H1 (cell line): ENCODE data around the gene CPLANE2. TPM values are rescaled to one million over a fixed set of nuclear protein-coding genes. Genes with fewer than 3 reads are reported as not detected.

ENCODE experiments used
- BRCA1 ChIP-seq: IDR thresholded peaks from 2 replicates; pipeline ENCODE4 v1.6.1; 2012; ENCODE audit warnings: low read depth, low read length, improper control_type of control experiment
- EP300 ChIP-seq, 2 experiments: IDR thresholded peaks; 1 replicate in 1 of 2; 2 replicates in 1 of 2; pipeline ENCODE4 v1.6.1; 2011 to 2012; ENCODE audit warnings: low read depth in 2 of 2, low read length in 2 of 2, mild to moderate bottlenecking in 2 of 2, borderline replicate concordance in 1 of 2, inconsistent platforms in 1 of 2, moderate library complexity in 1 of 2
- GABPA ChIP-seq: IDR thresholded peaks from 2 replicates; pipeline ENCODE4 v1.6.1; 2011; ENCODE audit warnings: mild to moderate bottlenecking, low read length, moderate library complexity, borderline replicate concordance; ENCODE audit not compliant: insufficient read depth
- HDAC2 ChIP-seq, 2 experiments: fragments of 300-600 bp in 1 of 2; sonication (generic) in 1 of 2; IDR thresholded peaks; 2 replicates each; pipeline ENCODE4 v1.6.1; 2011 to 2012; ENCODE audit warnings: low read depth in 2 of 2, low read length in 2 of 2, mild to moderate bottlenecking in 2 of 2, moderate library complexity in 2 of 2, borderline replicate concordance in 1 of 2, inconsistent platforms in 1 of 2
- POLR2A ChIP-seq, 2 experiments: IDR thresholded peaks; 1 replicate in 1 of 2; 2 replicates in 1 of 2; pipeline ENCODE4 v1.6.1; 2011; ENCODE audit warnings: low read depth in 2 of 2, low read length in 2 of 2, mild to moderate bottlenecking in 2 of 2; ENCODE audit errors: control extremely low read depth in 1 of 2
- POU5F1 ChIP-seq: IDR thresholded peaks from 2 replicates; pipeline ENCODE4 v1.6.1; 2011; ENCODE audit warnings: low read depth, mild to moderate bottlenecking, low read length, moderate library complexity
- SAP30 ChIP-seq: fragments of 300-600 bp; sonication (generic); IDR thresholded peaks from 2 replicates; pipeline ENCODE4 v1.7.1; 2012; ENCODE audit warnings: low read length, moderate library complexity, mild to moderate bottlenecking, inconsistent platforms; ENCODE audit not compliant: insufficient read depth, insufficient replicate concordance
- ZNF274 ChIP-seq: IDR thresholded peaks from 2 replicates; pipeline ENCODE4 v1.7.0; 2012; ENCODE audit warnings: low read length, borderline replicate concordance; ENCODE audit errors: extremely low read depth
- polyA plus RNA-seq, 7 experiments: library from polyadenylated mRNA; depleted of rRNA in 3 of 7; stranded (reverse) in 5 of 7; unstranded in 2 of 7; fragments of >200 nt in 5 of 7; fragments of 200-250 nt in 2 of 7; gene quantifications; 1 replicate in 5 of 7; 2 replicates in 1 of 7; 4 replicates in 1 of 7; pipeline versions ENCODE4 v1.2.1 to v1.2.3, GENCODE V29; 2011 to 2013; ENCODE audit warnings: missing spikeins in 2 of 7, mixed read lengths in 2 of 7
- total RNA-seq: library from RNA; stranded (reverse); fragmentation: NEBNext Ultra II Directional; extraction: Animal tissue kit (Norgen Biotek cat#: 25700); gene quantifications from 2 replicates; pipeline ENCODE4 v1.2.1, GENCODE V29; 2021
- TF ChIP-seq, protein P1 (sequence below): fragments of 300-600 bp; sonication (generic); IDR thresholded peaks from 2 replicates; pipeline ENCODE4 v1.7.1; 2012; ENCODE audit warnings: low read length, moderate library complexity, mild to moderate bottlenecking, inconsistent platforms; ENCODE audit not compliant: insufficient replicate concordance

The CPLANE2 gene
- total and polyA plus RNA-seq, 2 of the 8 experiments (the other 6 are each of a cell fraction or from before 2014, with no cell fraction given), result 2.3 to 2.5 TPM

- TF ChIP-seq, protein P1, sequence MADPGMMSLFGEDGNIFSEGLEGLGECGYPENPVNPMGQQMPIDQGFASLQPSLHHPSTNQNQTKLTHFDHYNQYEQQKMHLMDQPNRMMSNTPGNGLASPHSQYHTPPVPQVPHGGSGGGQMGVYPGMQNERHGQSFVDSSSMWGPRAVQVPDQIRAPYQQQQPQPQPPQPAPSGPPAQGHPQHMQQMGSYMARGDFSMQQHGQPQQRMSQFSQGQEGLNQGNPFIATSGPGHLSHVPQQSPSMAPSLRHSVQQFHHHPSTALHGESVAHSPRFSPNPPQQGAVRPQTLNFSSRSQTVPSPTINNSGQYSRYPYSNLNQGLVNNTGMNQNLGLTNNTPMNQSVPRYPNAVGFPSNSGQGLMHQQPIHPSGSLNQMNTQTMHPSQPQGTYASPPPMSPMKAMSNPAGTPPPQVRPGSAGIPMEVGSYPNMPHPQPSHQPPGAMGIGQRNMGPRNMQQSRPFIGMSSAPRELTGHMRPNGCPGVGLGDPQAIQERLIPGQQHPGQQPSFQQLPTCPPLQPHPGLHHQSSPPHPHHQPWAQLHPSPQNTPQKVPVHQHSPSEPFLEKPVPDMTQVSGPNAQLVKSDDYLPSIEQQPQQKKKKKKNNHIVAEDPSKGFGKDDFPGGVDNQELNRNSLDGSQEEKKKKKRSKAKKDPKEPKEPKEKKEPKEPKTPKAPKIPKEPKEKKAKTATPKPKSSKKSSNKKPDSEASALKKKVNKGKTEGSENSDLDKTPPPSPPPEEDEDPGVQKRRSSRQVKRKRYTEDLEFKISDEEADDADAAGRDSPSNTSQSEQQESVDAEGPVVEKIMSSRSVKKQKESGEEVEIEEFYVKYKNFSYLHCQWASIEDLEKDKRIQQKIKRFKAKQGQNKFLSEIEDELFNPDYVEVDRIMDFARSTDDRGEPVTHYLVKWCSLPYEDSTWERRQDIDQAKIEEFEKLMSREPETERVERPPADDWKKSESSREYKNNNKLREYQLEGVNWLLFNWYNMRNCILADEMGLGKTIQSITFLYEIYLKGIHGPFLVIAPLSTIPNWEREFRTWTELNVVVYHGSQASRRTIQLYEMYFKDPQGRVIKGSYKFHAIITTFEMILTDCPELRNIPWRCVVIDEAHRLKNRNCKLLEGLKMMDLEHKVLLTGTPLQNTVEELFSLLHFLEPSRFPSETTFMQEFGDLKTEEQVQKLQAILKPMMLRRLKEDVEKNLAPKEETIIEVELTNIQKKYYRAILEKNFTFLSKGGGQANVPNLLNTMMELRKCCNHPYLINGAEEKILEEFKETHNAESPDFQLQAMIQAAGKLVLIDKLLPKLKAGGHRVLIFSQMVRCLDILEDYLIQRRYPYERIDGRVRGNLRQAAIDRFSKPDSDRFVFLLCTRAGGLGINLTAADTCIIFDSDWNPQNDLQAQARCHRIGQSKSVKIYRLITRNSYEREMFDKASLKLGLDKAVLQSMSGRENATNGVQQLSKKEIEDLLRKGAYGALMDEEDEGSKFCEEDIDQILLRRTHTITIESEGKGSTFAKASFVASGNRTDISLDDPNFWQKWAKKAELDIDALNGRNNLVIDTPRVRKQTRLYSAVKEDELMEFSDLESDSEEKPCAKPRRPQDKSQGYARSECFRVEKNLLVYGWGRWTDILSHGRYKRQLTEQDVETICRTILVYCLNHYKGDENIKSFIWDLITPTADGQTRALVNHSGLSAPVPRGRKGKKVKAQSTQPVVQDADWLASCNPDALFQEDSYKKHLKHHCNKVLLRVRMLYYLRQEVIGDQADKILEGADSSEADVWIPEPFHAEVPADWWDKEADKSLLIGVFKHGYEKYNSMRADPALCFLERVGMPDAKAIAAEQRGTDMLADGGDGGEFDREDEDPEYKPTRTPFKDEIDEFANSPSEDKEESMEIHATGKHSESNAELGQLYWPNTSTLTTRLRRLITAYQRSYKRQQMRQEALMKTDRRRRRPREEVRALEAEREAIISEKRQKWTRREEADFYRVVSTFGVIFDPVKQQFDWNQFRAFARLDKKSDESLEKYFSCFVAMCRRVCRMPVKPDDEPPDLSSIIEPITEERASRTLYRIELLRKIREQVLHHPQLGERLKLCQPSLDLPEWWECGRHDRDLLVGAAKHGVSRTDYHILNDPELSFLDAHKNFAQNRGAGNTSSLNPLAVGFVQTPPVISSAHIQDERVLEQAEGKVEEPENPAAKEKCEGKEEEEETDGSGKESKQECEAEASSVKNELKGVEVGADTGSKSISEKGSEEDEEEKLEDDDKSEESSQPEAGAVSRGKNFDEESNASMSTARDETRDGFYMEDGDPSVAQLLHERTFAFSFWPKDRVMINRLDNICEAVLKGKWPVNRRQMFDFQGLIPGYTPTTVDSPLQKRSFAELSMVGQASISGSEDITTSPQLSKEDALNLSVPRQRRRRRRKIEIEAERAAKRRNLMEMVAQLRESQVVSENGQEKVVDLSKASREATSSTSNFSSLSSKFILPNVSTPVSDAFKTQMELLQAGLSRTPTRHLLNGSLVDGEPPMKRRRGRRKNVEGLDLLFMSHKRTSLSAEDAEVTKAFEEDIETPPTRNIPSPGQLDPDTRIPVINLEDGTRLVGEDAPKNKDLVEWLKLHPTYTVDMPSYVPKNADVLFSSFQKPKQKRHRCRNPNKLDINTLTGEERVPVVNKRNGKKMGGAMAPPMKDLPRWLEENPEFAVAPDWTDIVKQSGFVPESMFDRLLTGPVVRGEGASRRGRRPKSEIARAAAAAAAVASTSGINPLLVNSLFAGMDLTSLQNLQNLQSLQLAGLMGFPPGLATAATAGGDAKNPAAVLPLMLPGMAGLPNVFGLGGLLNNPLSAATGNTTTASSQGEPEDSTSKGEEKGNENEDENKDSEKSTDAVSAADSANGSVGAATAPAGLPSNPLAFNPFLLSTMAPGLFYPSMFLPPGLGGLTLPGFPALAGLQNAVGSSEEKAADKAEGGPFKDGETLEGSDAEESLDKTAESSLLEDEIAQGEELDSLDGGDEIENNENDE, result no peak
- TF ChIP-seq SAP30 (no peak), ZNF274 (no peak), BRCA1 (no peak), POU5F1 (no peak), HDAC2 (IDR thresholded peaks at IDR 0.05; ENCODE audit: borderline replicate concordance in 1 of 2, low read depth in 2 of 2, low read length in 2 of 2) (no peak), GABPA (peak; percentile 35; the same call in 1 of the 2 replicates), EP300 (IDR thresholded peaks at IDR 0.05; ENCODE audit: borderline replicate concordance in 1 of 2, low read depth in 2 of 2, low read length in 2 of 2) (no peak), POLR2A (IDR thresholded peaks at IDR 0.05; ENCODE audit: control extremely low read depth in 1 of 2, low read depth in 2 of 2, low read length in 2 of 2) (peak; percentile 68 to 79; a peak in 2 of 3 replicates)
Observed at GRCh38 chr1:16206547-16207317, 30.3 kb downstream of the CPLANE2 start (continued).
